ENCODE measurements around the gene NFASC.

Gene NFASC

GRCh38 chr1:204870160-204870912 is at the start of gene NFASC:
Gene NFASC (plus strand): TSS chr1:204870862. CDS start chr1:204944316, 73,454 bp downstream.
- no peak for DNase-seq

DNA sequence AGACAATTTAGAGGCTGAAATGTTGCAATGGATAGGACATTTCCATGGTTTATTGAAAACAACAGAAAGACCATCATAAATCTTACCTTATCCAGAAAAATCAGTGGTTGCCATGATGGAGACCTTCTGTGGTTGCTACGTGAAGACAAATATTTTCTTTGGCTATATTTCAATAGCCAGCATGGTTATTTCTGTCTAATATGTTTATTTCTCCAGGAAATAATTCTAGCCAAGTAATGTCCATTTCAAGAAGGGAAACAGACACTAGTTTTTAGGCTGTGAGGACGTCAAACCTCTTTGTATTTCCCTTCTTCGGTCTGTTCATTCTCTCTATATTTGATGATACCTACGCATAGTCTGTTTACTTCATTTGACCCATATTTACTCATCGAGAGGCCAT is 49.2 kb upstream of the NFASC start:
- DNase-seq: no peak

GRCh38 chr1:204821924-204822323 is 48.7 kb upstream of the NFASC start:
- no peak for DNase-seq

DNA sequence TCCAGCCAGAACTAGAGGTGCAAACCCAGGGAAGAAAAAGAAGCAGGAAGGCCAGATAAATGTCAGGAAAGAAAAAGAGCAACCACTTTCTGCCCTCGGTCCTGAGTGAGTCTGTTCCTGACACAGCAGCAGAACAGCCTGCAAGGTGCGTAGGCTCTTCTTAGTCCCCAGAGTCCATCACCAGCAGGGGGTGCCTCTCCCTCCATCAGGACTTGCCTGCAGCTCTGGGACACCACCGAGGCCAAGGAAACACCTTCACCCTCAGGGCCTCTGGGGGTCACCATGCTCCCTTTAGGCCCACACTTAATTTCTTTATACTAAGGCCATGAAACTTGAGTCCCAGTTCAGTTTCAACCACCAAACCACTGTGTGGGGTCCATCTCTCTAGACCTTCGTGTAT is 43.7 kb upstream of the NFASC start:
- no peak for DNase-seq

GRCh38 chr1:204828352-204828850 is 42.3 kb upstream of the NFASC start:
- DNase-seq: peak; percentile 72

DNA sequence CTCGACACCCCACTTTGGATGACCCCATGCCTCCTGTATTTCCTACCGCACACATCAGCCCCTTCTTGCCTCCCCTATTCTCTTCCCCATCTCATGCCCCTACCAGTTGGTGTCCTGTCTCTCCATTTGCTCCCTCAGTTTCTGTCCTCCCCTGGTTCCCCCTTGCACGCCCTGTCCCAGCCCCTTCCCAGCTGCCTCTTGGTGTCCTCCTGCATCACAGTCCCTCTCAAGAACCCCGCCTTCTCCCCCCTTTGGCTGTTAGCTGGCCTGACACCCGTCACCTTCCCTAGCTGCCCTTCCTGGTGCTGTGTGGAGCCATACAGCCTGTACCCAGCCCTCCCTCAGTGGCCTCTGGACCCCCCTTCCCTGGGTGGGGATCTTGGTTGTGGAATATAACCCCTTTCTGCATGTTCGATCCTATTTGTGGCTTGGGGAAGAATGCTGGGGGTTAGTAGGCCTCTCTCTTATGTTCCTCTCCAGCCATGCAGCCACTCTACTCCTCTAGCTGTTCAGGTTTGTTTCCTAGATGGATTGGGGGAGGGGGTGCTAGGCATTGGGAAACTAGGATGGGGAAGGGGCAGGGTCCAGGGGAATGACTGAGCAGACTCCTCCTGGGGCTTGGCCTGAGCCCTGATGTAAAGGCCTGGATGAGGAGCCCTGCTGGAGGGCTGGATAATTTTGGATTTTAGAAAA is 41.4 kb upstream of the NFASC start:
- peak; percentile 8 for DNase-seq

DNA sequence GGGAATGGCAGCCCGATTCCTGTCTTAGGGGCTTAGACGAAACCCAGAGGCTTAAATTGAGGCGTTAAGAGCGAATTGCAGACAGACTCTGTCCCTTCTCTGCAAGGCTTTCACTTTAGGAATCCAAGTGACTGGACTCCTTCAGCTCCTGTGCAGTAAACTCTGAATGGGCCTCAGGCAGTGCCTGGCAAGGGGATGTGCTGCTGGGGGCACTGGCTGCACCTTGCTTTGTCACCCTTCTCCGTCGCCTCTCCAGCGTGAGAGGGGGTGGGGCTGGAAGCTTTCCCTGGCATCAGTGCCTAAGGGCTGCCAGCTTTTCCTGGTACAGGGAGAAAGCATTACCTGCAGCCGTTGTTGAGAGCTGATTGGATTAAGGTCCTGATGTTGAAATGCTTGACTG is 39.9 kb upstream of the NFASC start:
- DNase-seq: no peak

- DNase-seq: no peak
Observed at GRCh38 chr1:204831186-204831585, 39.5 kb upstream of the NFASC start.

- DNase-seq: no peak
Observed at GRCh38 chr1:204834336-204834735, 36.3 kb upstream of the NFASC start.

DNA sequence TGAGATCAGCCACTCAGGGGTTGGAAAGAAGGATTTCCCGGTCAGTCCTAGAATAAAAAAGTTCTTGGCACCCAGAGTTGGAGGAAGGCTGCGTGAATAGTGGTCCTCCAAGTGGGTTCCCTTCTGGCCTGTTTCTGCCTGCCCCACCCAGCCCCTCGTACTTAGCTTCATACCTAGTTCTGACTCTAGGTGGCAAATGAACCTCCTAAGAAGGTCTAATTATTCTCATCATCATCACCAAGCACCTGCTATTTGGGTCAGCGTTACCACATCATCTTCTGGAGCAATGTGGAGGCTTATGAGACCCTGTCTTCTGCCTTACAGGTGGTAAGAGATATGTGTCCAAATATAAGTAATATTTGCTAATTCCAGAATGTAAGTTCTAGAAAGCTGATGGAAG is 35.9 kb upstream of the NFASC start:
- no peak for DNase-seq

DNA sequence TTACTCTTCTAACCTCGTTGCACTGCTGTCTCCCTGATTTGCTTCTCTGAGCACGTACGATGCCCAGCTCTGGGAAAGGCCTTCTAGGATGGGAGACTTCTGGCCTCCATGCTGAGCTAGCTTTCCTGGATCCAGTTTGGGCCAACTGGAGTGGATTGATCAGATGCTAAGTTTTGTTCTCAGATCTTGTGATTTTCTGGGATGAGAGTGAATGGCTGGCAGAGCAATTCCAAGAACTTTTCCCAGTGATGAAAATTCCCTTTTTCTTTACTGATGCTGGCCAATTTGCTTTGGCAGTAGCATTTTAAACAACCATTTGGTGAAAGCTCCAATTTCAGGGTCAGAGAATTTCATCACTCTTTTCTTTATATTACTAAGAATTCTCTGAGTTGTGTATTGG is 34.9 kb upstream of the NFASC start:
- no peak for DNase-seq

GRCh38 chr1:204836856-204837255 is 33.8 kb upstream of the NFASC start:
- no peak for DNase-seq

- peak; percentile 61 for DNase-seq
Observed at GRCh38 chr1:204837440-204838084, 33.1 kb upstream of the NFASC start.

GRCh38 chr1:204841316-204841715 is 29.3 kb upstream of the NFASC start:
- no peak for DNase-seq

GRCh38 chr1:204841798-204842197 is 28.9 kb upstream of the NFASC start:
- no peak for DNase-seq

GRCh38 chr1:204842369-204842768 is 28.3 kb upstream of the NFASC start:
- no peak for DNase-seq

DNA sequence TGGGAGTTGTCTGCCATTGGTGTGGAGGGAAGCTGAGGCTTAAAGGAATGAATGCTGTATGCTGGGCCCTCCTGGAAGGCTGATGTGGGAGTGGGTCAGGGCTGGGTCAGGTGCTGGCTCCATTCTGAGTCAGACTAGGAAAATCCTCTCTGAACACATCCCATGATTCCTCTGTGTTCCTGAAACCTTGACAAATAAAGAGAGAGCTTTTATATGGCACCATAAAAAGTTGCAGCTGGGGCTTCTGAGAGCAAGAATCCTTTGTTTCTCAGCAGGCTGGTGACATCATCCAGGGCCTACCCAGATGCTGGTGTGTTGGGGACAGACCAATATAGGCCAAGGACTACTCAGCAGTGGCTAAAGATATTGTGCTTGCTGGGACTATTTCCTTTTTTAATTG is 27.8 kb upstream of the NFASC start:
- DNase-seq: no peak

- no peak for DNase-seq
Observed at GRCh38 chr1:204846546-204846945, 24.1 kb upstream of the NFASC start.

DNA sequence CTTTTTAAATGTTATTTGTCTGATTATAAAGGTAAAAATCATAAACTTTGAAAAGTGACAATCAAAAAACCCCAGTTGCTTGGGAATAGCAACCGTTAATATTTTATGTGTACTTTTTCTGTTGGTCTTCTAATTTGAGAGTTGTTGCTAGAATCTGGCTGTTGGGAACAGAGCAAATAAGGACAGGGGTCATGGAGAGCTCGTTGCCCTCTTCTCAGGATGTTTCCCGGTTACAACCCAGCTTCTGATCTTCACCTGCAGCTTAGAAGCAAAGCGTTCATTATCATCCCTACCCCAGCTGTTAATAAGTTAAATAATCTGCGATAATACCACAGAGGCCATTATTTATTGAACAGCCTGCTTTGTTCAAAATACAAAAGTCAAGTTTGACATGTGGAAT is 22.1 kb upstream of the NFASC start:
- no peak for DNase-seq

- DNase-seq: no peak
Observed at GRCh38 chr1:204852854-204853253, 17.8 kb upstream of the NFASC start.

DNA sequence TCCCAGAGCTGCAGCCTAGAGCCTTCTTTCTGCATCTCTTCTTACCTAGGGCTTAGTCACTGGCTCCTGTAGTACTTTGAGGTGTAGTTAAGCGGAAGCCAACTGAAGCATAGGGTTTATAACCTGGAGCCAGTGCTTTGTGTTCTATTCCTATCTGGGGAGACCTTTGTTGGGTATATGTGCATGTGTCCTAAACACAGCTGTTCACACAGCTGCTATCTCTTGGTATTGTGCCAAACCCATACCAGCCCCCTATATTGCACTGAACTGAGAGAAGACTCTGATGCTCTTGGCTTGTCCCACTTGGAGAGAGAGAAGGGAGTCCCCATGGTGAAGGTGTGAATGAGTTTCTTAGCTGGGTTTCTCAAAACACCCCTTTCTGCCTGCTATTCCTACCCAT is 17.2 kb upstream of the NFASC start:
- no peak for DNase-seq

DNA sequence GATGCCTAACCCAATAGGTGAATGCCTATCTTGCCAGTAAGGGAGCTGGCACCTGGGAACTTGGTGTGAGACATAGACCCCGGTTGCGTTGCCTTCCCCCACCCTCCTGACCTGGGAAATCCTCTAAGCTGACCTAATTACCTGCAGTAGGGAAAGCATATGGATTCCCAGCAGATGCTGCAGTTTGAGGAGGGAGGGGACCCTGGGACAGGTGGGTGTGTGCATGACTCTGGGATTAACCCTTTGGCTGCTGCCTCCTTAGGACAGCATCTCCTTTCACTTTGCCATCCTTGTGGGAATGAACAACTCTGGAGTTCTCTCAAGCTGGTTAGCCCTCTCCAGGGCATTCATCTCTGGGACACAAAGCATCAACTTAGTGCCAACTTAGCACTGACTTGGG is 16.4 kb upstream of the NFASC start:
- no peak for DNase-seq

GRCh38 chr1:204858363-204858821 is 12.3 kb upstream of the NFASC start:
- DNase-seq: peak; percentile 7

- DNase-seq: no peak
Observed at GRCh38 chr1:204859861-204860267, 10.8 kb upstream of the NFASC start.

Measured in fibroblast of skin of right quadriceps (primary cell).